Stimulated activated CD4-positive, alpha-beta T cell treated with anti-CD3 and anti-CD28 coated beads, TNF-alpha, amount 100 ng/mL, for 24 hours (primary cell): ENCODE data around the gene ODAD2.
"Not testable (repeated sequence)": the region's sequence is repeated elsewhere in the genome, so short reads cannot be mapped to it uniquely, and the experiment has no call there.

Source experiments
- DNase-seq, 3 experiments: peaks; one replicate each; pipeline ENCODE4 v3.0.0-alpha.2; 2020; ENCODE audit warnings: low read depth in 3 of 3

The ODAD2 gene

DNA sequence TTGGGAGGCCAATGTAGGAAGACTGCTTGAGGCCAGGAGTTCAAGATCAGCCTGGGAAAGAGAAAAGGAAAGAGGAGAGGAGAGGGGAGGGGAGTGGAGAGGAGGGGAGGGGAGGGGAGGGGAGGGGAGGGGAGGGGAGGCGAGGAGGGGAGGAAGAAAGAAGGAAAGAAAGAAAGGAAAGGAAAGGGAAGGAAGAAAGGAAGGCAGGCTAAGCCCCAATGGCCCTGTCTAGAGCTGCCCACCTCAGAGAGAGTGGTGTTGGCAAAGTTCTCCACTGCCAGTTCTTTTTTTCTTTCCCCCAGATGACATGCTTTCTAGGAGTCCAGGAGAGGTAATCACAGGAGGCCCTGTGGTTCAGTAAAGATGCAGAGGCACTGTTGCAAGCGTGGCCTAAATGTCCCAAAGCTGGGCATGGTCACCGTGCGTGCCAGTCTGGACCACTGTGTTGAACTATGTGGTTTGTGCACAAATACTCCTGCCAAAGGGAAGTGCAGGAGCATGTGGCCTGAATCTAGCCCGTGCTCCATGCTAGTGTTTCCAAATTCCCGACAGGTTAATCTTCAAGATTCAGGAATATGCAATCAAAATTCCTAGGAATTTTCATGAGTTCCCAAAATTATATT, 39.7 kb downstream of the ODAD2 start:
- no peak for DNase-seq

DNA sequence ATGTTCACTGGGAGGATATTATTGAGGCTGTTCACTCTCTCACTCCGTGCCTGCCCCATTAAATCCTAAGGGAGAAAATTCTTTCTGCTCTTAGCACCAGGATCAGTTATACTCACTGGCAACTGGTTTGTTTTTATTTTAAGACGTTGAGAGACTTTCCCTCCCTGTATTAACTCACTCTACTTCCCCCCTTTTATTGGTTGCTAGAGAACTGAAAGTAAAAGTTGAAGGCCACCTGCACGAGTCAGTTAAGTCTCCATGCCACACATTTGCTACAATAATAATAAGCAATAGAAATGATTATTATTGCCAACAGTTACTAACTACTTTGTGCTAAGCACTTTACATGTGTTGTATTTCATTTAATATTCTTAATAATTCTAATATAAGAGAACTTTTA, 40.5 kb downstream of the ODAD2 start:
- not testable (repeated sequence) for DNase-seq

DNA sequence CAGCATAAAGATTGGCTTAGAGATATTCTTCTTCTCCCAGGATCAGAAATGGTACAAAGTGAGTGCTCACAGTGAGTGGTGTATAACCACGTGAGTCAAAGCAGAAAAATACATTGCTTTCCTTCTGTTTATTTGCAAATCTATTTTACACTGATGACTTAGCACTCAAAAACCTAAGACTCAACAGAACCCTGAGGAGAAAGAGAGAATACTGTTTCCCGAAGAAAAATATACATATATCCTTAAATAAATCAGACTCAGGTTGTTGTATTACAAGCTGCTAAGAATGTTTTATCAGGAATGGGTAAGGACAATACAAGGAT, 48.7 kb downstream of the ODAD2 start:
- DNase-seq = no peak

DNA sequence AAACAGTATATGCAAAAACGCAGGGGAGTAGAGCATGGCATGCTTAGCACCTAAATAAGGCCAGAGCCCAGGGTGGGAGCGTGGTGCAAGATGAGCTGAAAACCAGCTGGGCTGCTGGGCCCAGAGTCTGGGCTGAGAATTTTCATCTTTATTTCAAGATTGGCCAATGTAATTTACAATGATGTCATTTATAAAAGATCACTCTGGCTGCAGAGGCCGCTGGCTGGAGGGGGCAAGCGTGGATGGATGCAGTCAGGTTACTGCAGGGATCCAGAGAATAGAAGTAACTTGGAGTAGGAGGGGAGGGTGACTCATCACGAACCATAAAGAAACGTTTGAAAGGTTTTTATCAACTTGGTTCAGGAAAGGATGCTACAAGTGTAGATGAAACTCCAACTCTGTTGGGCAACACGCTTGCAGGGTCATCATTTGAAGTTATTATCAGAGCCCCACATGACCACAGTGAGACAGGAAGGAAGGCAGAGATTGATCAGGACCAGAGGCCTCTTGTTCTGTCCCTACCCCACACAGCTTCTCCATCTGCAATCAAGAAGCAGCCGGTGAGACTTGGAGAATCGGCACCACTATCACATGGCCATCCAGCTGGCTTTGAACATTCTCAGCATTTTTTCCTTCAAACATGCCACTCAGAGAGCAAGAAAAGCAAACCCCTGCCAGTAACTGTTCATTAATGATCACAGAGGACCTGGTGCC, 49.2 kb downstream of the ODAD2 start:
- no peak for DNase-seq

DNA sequence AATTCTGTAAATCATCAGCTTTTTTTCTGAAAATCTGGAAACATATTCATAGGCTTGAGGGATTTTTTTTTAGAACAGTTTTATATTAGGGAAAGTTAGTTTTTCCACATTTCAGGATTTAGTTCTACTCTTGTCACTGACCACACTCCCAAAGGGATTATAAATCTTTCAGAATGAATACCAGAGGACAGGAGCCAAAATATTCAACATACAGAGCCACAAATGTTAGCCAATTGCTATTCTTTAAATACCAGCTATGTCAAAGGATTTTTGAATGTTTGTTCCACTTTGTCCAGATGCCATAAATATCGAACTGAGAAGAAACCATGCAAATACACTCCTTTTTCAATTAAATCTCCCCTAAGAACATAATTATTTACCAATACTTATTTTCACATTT, 50.7 kb downstream of the ODAD2 start:
- DNase-seq = no peak

DNA sequence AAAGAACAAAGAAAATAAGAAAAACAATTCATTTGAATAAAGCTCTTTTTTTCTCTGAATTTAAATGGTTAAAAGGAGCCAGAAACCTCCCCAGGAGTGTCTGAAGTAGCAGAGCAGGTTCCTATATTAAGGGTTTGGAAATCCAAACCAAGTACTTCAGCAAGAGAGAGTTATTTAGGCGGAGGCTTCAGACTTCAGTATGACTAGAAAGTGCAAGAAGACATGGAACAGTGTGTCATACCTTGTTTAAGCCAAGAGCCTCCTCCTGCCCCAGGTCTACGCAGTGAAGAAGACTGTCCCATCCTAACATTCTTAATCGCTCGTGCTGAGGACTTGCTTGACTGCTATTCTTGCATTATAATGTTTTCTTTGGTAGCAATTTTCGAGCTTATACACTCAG, 51.3 kb downstream of the ODAD2 start:
- DNase-seq = no peak

DNA sequence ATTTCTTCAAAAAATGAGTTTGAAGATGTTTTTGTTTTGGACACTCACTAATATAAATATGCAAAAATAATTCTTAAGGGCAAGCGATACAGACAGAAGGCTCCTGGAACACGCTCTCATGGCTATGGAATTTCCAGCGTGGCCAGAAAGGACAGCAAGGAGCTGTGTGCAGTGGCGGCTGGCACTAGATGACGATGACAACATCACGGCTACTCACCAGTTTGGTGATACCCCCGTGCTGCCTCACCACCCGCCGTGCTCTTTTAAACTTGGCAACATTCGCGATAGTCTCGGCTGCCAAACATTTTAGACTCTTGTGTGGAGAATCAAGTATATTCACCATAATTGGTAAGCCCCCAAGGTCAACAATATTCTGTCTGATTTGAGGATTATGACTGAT, 54.9 kb downstream of the ODAD2 start:
- DNase-seq = no peak

DNA sequence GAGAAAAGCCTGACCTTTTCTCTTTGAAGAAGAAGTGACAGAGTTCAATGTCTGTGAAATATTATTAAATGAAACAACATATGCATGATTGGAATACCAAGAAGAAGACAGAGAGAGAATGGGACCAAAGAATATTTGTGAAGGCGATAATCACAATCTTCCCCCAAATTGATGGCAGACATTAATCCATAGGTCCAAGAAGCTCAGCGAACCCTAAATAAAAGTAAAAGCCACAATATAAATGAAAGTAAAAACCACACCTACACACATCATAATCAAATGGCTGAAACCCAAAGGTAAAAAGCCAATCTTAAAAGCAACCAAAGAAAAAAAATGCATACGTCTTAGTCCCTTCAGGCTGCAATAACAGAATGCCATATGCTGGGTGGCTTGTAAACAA, 84.0 kb downstream of the ODAD2 start:
- no peak for DNase-seq

DNA sequence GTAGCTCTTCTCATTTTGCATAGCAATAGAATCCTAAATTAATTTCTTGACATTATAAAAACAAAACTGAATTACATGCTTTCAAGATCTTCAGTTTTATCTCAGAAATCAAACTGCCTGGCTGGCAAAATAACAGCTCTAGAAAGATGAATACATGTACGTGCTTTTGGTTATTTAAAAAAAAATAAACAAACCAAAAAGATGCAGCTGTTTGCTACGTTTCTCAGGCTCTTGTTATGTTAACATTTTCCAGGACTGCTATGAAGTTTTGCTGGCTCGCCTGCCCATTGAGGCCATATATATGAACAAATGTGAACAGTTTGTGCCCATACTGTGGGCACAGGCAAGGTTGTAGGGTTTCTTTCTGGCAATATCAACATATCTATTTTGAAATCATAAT, 86.6 kb downstream of the ODAD2 start:
- DNase-seq = no peak

DNA sequence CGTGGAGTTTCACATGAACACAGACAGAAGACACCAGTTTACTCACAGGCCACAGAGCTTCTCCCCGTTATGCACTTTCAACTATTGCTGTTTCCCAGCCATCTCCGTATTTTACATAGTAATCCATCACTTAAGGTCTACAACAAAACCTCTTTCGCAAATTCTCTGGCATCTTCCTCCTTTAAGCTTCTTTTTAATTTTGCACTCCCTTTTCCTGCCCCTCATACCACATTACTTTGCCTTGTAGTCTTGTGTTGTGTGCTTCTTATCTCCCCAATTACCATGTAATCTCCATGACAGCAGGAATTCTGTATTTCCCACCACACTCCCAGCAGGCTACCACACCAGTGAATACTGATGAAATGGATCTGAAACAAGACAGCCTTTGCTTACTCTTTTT, 87.3 kb downstream of the ODAD2 start:
- DNase-seq = no peak

DNA sequence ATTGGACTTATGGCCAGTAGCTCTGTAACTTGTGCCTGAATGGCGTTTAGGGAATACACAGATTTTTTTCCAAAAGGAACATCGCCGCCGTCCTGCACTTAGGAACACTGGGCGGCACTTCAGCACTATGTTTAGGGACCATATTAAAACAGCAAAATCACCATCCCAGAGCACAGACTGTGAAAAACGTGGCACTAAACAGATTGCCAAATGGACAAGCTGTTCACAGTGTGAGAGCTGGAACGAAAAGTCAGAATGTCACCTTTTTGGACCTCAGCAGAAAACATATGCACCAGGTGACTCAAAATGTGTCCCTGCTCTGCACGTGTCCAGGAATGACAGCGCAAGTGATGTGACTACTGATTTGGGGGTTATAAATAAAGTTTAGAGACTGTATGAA, 87.9 kb downstream of the ODAD2 start:
- no peak for DNase-seq

DNA sequence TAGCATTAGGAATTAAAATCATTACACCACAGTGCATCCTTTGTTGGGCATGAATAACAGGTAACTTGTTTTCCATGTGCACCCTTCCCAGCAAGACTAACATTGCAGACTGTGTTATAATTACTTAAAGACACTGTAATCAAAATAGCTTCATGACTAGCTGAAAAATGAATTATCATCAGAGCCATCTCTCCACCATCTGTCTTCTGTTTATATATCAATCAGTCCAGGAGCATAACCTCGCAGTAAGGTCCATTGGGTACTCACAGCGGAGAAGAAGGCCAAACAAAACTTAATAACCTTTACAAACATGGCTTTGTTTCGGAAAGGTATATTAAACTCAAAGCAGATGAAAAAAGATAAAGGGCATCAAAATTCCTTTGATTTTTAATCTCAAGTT, 90.6 kb downstream of the ODAD2 start:
- DNase-seq = no peak

DNA sequence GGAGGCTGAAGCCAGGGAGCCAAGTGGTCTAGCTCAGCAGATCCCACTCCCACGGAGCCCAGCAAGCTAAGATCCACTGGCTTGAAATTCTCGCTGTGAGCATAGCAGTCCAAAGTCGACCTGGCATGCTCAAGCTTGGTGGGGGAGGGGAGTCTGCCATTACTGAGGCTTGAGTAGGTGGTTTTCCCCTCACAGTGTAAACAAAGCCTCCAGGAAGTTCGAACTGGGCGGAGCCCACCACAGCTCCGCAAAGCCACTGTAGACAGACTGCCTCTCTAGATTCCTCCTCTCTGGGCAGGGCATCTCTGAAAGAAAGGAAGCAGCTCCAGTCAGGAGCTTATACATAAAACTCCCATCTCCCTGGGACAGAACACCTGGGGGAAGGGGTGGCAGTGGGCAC, 99.4 kb downstream of the ODAD2 start:
- DNase-seq = not testable (repeated sequence)

DNA sequence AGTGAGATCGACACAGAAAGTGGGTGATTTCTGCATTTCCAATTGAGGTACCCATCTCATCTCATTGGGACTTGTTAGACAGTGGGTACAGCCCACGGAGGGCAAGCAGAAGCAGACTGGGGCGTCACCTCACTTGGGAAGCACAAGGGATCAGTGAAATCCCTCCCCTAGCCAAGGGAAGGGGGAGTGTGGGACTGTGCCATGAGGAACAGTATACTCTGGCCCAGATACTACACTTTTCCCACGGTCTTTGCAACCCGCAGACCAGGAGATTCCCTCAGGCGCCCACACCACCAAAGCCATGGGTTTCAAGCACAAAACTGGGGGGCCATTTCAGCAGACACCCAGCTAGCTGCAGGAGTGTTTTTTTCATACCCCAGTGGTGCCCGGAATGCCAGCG, 99.8 kb downstream of the ODAD2 start:
- DNase-seq = no peak

DNA sequence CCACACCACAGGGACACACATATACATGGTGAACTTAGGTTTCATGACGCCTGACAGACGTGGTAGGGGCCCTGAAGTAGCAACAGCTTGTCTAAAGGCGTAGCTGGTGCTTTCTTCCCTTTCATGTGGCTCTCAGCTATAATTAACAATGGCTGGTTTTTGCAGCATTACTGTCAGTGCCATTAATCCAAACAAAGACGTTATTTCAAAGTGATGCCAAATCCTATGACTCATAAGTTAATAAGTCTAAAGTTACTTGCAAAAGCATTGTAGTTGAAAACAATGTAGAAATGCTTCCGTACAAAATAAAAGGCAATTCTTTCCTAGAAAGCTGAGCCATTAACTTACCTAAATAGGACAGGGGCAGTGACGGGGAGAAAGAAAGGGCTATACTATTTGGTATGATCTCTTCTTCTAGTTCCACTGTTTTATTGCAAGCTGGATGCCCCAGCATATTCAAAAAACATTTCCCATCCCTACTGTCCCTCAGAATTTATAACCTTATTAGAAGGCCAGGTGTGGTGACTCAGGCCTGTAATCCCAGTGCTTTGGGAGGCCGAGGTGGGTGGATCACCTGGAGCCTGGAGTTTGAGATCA, 105.4 kb downstream of the ODAD2 start:
- no peak for DNase-seq

DNA sequence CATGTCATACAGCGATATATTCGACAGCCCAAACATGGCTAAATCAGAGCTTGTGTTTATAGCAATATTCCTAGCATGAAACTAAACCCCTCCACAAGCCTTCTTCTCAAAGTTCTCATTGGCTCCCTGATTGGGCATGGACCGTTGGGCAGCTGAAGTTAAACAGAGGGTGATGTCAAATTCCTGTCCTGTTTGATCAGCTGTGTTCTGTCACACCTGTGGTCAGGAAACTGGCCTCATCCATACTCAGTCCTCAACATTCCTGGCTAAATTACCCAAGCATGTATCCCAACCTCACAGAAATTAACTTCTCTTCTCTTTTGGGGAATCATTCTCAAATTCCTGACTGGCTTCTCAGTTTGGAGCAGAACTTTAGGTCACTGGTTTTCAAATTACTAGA, 107.9 kb downstream of the ODAD2 start:
- DNase-seq = no peak

DNA sequence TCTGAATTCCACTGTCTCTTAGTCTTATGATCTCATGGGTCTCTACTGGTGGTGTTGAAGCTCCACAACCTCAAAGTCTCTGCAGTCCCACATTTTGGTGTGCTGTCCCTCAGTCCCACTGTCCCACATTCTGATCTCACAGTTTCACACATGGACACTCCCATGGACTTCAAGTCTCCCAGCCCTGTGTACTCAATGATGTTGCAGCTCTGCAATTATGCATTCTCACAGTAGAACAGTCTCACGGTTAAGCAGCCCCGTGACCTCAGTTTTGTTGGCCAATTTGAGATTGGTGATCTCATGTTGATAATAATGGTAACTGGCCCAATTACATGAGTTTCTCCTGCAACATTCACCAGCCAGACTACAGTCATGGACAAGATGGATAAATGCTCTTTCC, 109.4 kb downstream of the ODAD2 start:
- DNase-seq = no peak

DNA sequence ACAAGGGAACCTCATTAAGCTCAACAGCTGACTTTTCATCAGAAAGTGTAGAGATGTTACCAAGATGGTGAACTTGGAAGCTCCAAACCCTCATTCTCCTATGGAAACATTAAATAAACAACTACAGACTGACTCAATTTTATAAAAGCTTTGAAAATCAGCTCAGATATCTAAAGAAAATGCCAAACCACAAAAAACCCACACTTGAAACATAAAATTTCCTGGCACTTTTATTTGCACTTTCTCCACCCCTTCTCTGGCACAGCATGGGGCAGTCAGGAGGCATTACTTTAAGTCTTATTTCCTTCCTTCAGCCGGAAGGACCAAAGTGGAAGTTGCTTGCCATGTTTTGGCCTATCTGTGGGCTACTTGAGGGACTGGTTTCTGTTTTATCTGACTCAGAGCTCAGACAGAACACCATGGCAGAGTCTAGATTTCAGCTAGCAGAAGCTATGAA, 114.7 kb downstream of the ODAD2 start:
- DNase-seq = no peak

DNA sequence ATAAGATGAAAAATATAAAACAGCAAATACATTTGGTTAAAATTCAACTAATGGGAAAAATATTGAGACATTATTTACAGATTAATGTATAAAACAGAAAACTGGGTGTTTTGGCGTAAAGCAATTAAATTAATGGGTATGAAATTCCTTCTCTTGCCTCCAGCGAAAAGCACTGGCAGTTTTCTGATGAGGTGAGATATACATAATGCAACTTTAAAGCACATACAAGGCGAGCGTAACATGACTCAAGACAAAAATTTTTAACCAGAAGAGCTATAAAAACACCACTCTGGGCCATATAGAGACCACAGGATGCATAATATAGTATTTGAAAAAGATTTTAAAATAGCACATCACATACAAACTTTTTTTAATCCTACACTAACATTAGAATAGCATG, 120.6 kb downstream of the ODAD2 start:
- DNase-seq = no peak

DNA sequence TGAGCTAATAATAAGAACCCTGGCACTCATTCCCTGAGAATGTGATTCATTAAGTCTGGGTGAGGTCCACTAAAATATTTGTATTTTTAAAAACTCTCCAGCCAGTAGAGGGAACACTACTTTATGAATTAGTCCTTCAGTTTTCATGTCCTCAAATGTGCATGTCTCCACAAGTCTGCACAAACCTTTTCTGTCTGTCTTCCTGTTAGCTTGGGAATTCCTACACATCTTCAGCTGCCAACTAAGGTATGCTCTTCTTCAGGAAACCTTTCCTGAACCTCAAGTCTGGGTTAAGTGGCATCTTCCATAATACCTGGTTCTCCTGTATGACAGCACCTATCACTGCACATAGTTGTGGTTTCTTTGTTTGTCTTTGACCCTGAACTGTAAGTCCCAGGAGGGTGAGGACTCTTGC, 133.7 kb downstream of the ODAD2 start:
- DNase-seq = no peak

DNA sequence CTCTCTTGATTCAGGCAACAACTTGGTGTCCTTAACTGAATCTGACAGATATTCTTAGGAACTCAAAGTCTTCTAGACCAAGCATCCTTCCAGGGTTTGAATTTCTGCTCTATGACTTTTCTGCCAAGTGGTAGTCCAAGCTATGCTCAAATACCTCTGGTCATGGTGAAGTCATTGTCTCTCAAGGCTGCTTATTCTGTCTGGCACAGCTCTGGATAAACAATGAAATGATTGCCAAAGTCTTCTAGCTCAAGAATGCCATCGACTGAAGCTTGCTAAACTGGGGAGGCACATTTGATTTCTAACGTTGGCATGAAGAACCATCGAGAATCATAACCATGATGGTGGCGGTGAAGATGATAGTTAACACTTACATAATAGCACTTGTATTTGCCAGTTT, 137.1 kb downstream of the ODAD2 start:
- DNase-seq = no peak

DNA sequence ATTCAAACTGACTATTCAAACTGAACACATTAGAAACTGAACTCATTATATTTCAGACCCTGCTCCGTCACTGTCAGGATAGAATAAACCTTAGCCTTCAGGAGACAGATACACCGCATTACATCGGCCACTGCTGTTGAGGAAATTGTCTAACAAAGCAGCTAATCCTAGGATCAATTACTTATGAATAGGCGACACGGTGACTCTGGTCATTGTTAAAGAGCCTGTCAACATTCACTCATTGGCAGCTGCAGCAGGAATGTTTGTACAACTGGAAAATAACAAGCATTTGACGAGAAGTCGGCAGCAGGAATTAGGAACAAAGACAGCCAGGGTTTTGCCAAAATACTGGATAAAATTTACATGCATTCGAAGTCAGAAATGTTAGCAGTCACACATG, 141.3 kb downstream of the ODAD2 start:
- DNase-seq = no peak

DNA sequence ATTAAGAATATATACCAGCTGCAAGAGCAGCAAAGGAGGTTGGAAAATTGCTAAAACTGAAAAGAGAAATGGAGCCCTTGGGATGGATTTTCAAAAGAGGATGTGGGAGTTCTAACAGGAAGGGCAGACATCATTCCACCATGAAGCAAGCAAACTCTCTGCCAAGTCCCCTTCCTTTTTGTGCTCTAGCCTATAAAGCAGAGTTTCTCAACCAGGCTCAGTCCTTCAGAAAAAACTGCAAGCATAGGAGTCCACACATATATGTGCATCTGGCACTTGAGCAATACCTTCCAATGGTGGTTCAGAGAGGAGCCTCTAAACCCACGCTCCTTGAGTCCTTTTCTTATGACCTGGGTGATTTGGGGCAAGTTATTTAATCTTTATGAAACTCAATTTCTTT, 154.7 kb downstream of the ODAD2 start:
- no peak for DNase-seq

DNA sequence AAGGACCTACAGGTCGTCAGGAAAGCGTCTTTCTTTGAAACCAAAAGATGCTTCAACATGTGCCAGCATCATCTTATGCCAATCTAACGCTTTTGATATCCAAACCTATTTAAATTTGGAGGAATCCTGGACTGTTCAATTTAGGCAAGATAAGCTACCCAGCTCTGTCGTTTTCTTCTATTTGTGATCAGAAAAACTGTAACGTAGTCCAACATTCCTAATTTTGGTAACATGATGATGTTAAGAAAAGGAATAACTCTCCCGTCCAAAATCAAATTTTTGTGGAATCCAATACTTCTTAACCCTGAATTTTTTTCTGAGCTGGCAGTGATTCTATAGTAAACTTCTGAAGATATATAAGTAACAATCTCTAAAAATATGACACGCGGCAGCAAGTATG, 160.0 kb downstream of the ODAD2 start:
- no peak for DNase-seq
